Hepatocyte (in vitro differentiated cells): ENCODE results near the gene TXNRD2. TPM values are rescaled to one million over a fixed set of nuclear protein-coding genes. Genes with fewer than 3 reads are reported as not detected.

Experiments
- DNase-seq: peaks from one replicate; pipeline ENCODE4 v3.0.0-alpha.2; 2016; ENCODE audit warnings: low spot score
- H2AFZ ChIP-seq: fragments of 200-600 bp; sonication (generic); 2 replicates; pipeline ENCODE4 v1.6.0; 2016; ENCODE audit warnings: antibody characterized with exemption, mild to moderate bottlenecking
- H3K27ac ChIP-seq: fragments of 200-600 bp; sonication (generic); 2 replicates; pipeline ENCODE4 v1.5.1; 2016; ENCODE audit warnings: mild to moderate bottlenecking
- H3K27me3 ChIP-seq: fragments of 200-600 bp; sonication (generic); 2 replicates; pipeline ENCODE4 v1.6.1; 2016
- H3K36me3 ChIP-seq: fragments of 200-600 bp; sonication (generic); replicated peaks from 2 replicates; pipeline ENCODE4 v1.5.1; 2016; ENCODE audit warnings: low read depth; ENCODE audit not compliant: insufficient read depth
- H3K4me1 ChIP-seq: fragments of 200-600 bp; sonication (generic); 2 replicates; pipeline ENCODE4 v1.5.1; 2016; ENCODE audit warnings: mild to moderate bottlenecking, moderate library complexity; ENCODE audit not compliant: insufficient read depth
- H3K4me2 ChIP-seq: fragments of 200-600 bp; sonication (generic); 2 replicates; pipeline ENCODE4 v1.6.0; 2016
- H3K4me3 ChIP-seq: fragments of 200-600 bp; sonication (generic); 2 replicates; pipeline ENCODE4 v1.5.1; 2016; ENCODE audit warnings: mild to moderate bottlenecking
- H3K79me2 ChIP-seq: fragments of 200-600 bp; sonication (generic); 2 replicates; pipeline ENCODE4 v1.6.0; 2017; ENCODE audit warnings: mild to moderate bottlenecking
- H3K9me2 ChIP-seq: fragments of 200-600 bp; sonication (generic); replicated peaks from 2 replicates; pipeline ENCODE4 v1.6.0; 2017; ENCODE audit warnings: mild to moderate bottlenecking; ENCODE audit not compliant: insufficient read depth
- H3K9me3 ChIP-seq: fragments of 200-600 bp; sonication (generic); 2 replicates; pipeline ENCODE4 v1.5.1; 2016; ENCODE audit warnings: low read depth, mild to moderate bottlenecking
- H4K20me1 ChIP-seq: fragments of 200-600 bp; sonication (generic); 2 replicates; pipeline ENCODE4 v1.6.0; 2016; ENCODE audit warnings: mild to moderate bottlenecking; ENCODE audit not compliant: insufficient read depth, poor library complexity, severe bottlenecking
- CTCF ChIP-seq: fragments of 200-600 bp; sonication (generic); IDR thresholded peaks from 2 replicates; pipeline ENCODE4 v1.5.1; 2016; ENCODE audit warnings: antibody characterized with exemption, mild to moderate bottlenecking; ENCODE audit not compliant: poor library complexity
- EZH2 ChIP-seq: fragments of 200-600 bp; sonication (generic); IDR thresholded peaks from 2 replicates; pipeline ENCODE4 v1.6.1; 2016; ENCODE audit warnings: antibody characterized with exemption, mild to moderate bottlenecking, borderline replicate concordance
- EZH2phosphoT487 ChIP-seq: fragments of 200-600 bp; sonication (generic); IDR thresholded peaks from one replicate; pipeline ENCODE4 v1.6.1; 2018; ENCODE audit warnings: antibody characterized with exemption, mild to moderate bottlenecking, low read depth, moderate library complexity; ENCODE audit not compliant: unreplicated experiment, severe bottlenecking
- WGBS: methylation state at CpG from one replicate; pipeline ENCODE4 v1.1.6; 2016; ENCODE audit warnings: low lambda C conversion rate; ENCODE audit errors: missing lambda C conversion rate; 5-methylcytosine and 5-hydroxymethylcytosine counted together
- polyA plus RNA-seq: library from polyadenylated mRNA; unstranded; fragments of >200 nt; fragmentation: Nextera tagmentation; extraction: Ambion mirVana; gene quantifications from 2 replicates; pipeline ENCODE4 v1.2.1, GENCODE V29; 2016
- total RNA-seq: library from RNA; depleted of rRNA; stranded (reverse); fragments of >200 nt; gene quantifications from 2 replicates; pipeline ENCODE4 v1.2.3, GENCODE V29; 2014

TXNRD2 gene
- total and polyA plus RNA-seq, 2 experiments from 2014 or later: 0.60 to 2.1 TPM

GRCh38 chr22:19898145-19898544, 43.5 kb downstream of the TXNRD2 start:
- H3K4me2 ChIP-seq: no peak overlapping the region
- H3K9me3 ChIP-seq: no peaks in the 10 kb centered on the region
- no peaks in the 10 kb centered on the region for H3K27me3 ChIP-seq
- no peak overlapping the region for H3K4me3 ChIP-seq
- no peak overlapping the region for H3K27ac ChIP-seq
- H4K20me1 ChIP-seq: no peaks in the 10 kb centered on the region
- no peak for DNase-seq
- no peaks in the 10 kb centered on the region for H3K36me3 ChIP-seq
- TF ChIP-seq EZH2phosphoT487: no peak
- no peak for TF ChIP-seq CTCF
- TF ChIP-seq EZH2: no peak
- no peaks in the 10 kb centered on the region for H3K9me2 ChIP-seq
- 88% methylated on average over 7 of the region's 7 CpGs for WGBS
- H3K79me2 ChIP-seq: no peaks in the 10 kb centered on the region
- H2AFZ ChIP-seq: no peak overlapping the region
- no peaks in the 10 kb centered on the region for H3K4me1 ChIP-seq

- H3K9me3 ChIP-seq: no peaks in the 10 kb centered on the region
Measured at GRCh38 chr22:19897726-19898125, 43.9 kb downstream of the TXNRD2 start.

DNA sequence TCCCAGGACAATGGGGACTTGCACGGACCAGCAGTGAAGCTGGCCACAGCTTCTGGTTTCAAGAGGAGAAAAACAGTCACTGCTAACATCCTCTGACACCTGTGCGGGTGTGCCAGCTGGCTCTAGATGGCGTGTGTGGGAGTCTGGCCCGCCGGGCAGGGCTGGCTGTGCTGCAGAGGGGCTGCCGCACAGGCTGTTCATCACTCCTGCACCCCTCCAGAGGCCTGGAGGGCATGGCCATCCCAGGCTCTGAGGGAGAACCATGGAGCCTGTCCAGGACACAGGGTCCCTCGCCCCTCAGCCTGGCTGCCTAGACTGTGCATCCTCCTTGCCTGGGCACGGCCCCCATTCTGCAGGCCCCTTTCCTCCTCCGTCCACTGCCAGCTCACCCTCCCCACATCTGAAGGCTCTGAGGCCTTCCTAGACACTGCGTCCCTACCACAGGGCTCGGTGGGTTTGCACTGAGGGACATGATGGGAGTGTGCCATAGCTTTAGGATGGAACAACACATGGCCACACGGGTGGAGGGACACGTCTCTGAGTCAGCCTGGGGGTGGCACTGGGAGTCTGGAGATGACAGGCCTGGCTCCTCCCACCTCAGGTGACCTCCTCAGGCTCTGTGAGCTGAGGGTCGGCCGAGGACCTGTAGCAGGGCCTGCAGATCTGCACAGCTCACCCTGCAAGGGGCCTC, 44.8 kb downstream of the TXNRD2 start:
- H3K9me3 ChIP-seq: no peaks in the 10 kb centered on the region
- H4K20me1 ChIP-seq: no peaks in the 10 kb centered on the region
- no peaks in the 10 kb centered on the region for H3K36me3 ChIP-seq
- no peak overlapping the region for H3K27ac ChIP-seq
- H2AFZ ChIP-seq: no peak overlapping the region
- H3K4me1 ChIP-seq: peaks cover 9% of the 10 kb centered on the region
- no peaks in the 10 kb centered on the region for H3K9me2 ChIP-seq
- no peaks in the 10 kb centered on the region for H3K79me2 ChIP-seq
- no peak for TF ChIP-seq EZH2
- no peak for TF ChIP-seq EZH2phosphoT487
- no peak for TF ChIP-seq CTCF
- WGBS: 80% methylated on average over 15 of the region's 15 CpGs
- no peak for DNase-seq
- H3K4me3 ChIP-seq: no peak overlapping the region
- H3K27me3 ChIP-seq: no peaks in the 10 kb centered on the region
- no peak overlapping the region for H3K4me2 ChIP-seq

More at GRCh38 chr22:19897726-19898125, 43.9 kb downstream of the TXNRD2 start:
- H3K4me3 ChIP-seq: no peak overlapping the region
- 92% methylated on average over 16 of the region's 16 CpGs for WGBS
- no peaks in the 10 kb centered on the region for H3K79me2 ChIP-seq
- H3K27me3 ChIP-seq: no peaks in the 10 kb centered on the region
- H3K27ac ChIP-seq: no peak overlapping the region
- TF ChIP-seq EZH2: no peak
- TF ChIP-seq EZH2phosphoT487: no peak
- no peak for TF ChIP-seq CTCF
- no peak overlapping the region for H3K4me2 ChIP-seq
- no peaks in the 10 kb centered on the region for H3K36me3 ChIP-seq
- no peak for DNase-seq
- H2AFZ ChIP-seq: no peak overlapping the region
- no peaks in the 10 kb centered on the region for H3K4me1 ChIP-seq
- no peaks in the 10 kb centered on the region for H4K20me1 ChIP-seq
- no peaks in the 10 kb centered on the region for H3K9me2 ChIP-seq
